Fibroblast of lung (primary cell): ENCODE measurements around the gene IL18R1.

Source experiments
- EZH2 ChIP-seq: IDR thresholded peaks from 2 replicates; pipeline ENCODE4 v1.5.1; 2012; ENCODE audit warnings: low read length, control low read depth, mild to moderate bottlenecking; ENCODE audit errors: missing control alignments
- TF ChIP-seq, protein P1 (sequence below), 2 donors: IDR thresholded peaks in 1 of 2; conservative IDR thresholded peaks in 1 of 2; 1 replicate in 1 of 2; 2 replicates in 1 of 2; pipeline ENCODE4 v1.5.1; 2011 to 2012; ENCODE audit warnings: low read length in 2 of 2, control low read depth in 1 of 2, inconsistent platforms in 1 of 2, low read depth in 1 of 2, mild to moderate bottlenecking in 1 of 2

DNA sequence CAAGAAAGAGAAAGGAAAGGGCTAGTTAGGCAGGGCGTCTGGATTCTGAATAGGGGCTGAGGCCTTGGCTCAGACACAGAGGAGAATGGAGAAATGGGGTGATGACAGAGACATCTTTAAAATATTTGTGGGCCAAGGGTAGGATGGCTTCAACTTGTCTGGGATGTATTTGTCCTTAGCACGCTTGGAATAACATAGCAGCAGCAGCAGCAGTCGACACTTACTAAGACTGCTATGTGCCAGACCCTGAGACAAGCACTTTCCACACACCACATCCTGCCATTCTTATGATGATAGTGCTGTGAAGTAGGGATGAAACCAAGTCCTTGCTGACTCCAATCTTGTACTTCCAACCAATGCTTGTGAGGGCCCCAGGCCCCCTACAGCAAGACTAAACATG is 41.6 kb upstream of the IL18R1 start:
- TF ChIP-seq, protein P1, sequence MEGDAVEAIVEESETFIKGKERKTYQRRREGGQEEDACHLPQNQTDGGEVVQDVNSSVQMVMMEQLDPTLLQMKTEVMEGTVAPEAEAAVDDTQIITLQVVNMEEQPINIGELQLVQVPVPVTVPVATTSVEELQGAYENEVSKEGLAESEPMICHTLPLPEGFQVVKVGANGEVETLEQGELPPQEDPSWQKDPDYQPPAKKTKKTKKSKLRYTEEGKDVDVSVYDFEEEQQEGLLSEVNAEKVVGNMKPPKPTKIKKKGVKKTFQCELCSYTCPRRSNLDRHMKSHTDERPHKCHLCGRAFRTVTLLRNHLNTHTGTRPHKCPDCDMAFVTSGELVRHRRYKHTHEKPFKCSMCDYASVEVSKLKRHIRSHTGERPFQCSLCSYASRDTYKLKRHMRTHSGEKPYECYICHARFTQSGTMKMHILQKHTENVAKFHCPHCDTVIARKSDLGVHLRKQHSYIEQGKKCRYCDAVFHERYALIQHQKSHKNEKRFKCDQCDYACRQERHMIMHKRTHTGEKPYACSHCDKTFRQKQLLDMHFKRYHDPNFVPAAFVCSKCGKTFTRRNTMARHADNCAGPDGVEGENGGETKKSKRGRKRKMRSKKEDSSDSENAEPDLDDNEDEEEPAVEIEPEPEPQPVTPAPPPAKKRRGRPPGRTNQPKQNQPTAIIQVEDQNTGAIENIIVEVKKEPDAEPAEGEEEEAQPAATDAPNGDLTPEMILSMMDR (conservative IDR thresholded peaks at IDR 0.05 in 1 of 2, IDR thresholded peaks at IDR 0.05 in 1 of 2; ENCODE audit: low read depth in 1 of 2, low read length in 2 of 2), result no peak
- no peak for TF ChIP-seq EZH2
